ENCODE measurements around the gene CUL4B.
"Not testable (repeated sequence)": the region's sequence is repeated elsewhere in the genome, so short reads cannot be mapped to it uniquely, and the experiment has no call there.

Gene CUL4B

GRCh38 chrX:120517936-120518335 lies 42.8 kb downstream of the CUL4B start:
- DNase-seq: no peak

GRCh38 chrX:120514236-120514635 lies 46.5 kb downstream of the CUL4B start:
- no peak for DNase-seq

- no peak for DNase-seq
Measured at GRCh38 chrX:120512627-120513026, 48.1 kb downstream of the CUL4B start.

- DNase-seq: no peak
Measured at GRCh38 chrX:120512222-120512621, 48.5 kb downstream of the CUL4B start.

GRCh38 chrX:120504569-120504968 lies 56.2 kb downstream of the CUL4B start:
- DNase-seq: no peak

GRCh38 chrX:120499301-120500072 lies 61.3 kb downstream of the CUL4B start:
- no peak for DNase-seq

GRCh38 chrX:120490119-120490518 lies 70.6 kb downstream of the CUL4B start:
- not testable (repeated sequence) for DNase-seq

- DNase-seq: no peak
Measured at GRCh38 chrX:120486786-120487185, 74.0 kb downstream of the CUL4B start.

- peak in 3 of 4 experiments; percentile 11 to 31 (median 18) for DNase-seq
Measured at GRCh38 chrX:120485638-120486520, 74.9 kb downstream of the CUL4B start.

- no peak for DNase-seq
Measured at GRCh38 chrX:120485315-120485637, 75.5 kb downstream of the CUL4B start.

- DNase-seq: no peak
Measured at GRCh38 chrX:120477453-120477852, 83.3 kb downstream of the CUL4B start.

GRCh38 chrX:120476714-120477113 lies 84.0 kb downstream of the CUL4B start:
- DNase-seq: no peak

- DNase-seq: not testable (repeated sequence)
Measured at GRCh38 chrX:120475447-120475846, 85.3 kb downstream of the CUL4B start.
